HCT116 (cell line): ENCODE measurements around the gene PRDM9. TPM values are rescaled to one million over a fixed set of nuclear protein-coding genes. Genes with fewer than 3 reads are reported as not detected.
"Not testable (repeated sequence)": the region's sequence is repeated elsewhere in the genome, so short reads cannot be mapped to it uniquely, and the experiment has no call there.

Experiments used
- ATAC-seq: fragments of 200-7000 bp; cut with Tn5 transposase; 2 replicates; pipeline ENCODE4 v1.9.1; 2020; ENCODE audit warnings: mild to moderate bottlenecking, moderate library complexity
- BruUV-seq: library from RNA; stranded (reverse); fragments of 400-500 nt; replicated peaks from 2 replicates; lab custom pipeline; 2021; lab: Mats Ljungman, UMichigan
- CTCF ChIA-PET: fragments of 300-600 bp; sonication (Branson Sonifier 250); formaldehyde crosslinking; loops from one replicate; lab custom pipeline; 2021; ENCODE audit warnings: antibody characterized with exemption; lab: Charles Lee
- POLR2A ChIA-PET: fragments of 300-600, 350-600 bp; sonication (Branson Sonifier 250); formaldehyde crosslinking; loops from one replicate; lab custom pipeline; 2021; ENCODE audit warnings: antibody characterized with exemption; lab: Charles Lee
- RAD21 ChIA-PET, 2 experiments: fragments of 300-600 bp; sonication (Branson Sonifier 250); formaldehyde crosslinking; loops; one replicate each; lab custom pipeline; 2023; ENCODE audit warnings: low total read pairs in 2 of 2; ENCODE audit not compliant: uncharacterized antibody in 2 of 2, unreplicated experiment in 2 of 2, low non-redundant PET in 1 of 2; lab: Charles Lee
- DNase-seq: peaks from one replicate; pipeline ENCODE4 v3.0.0-alpha.2; 2010; ENCODE audit warnings: low read depth, low spot score
- H2AFZ ChIP-seq: fragments of 200-600 bp; shearing (Covaris generic), sonication (generic); 2 replicates; pipeline ENCODE4 v1.6.1; 2017; ENCODE audit warnings: low read depth, mixed run types, mixed read lengths, antibody characterized with exemption, low read length; ENCODE audit not compliant: poor library complexity, severe bottlenecking
- H3K27ac ChIP-seq: 2 replicates; pipeline ENCODE4 v1.5.1; 2012; ENCODE audit warnings: low read depth, low read length
- H3K27me3 ChIP-seq: fragments of 200-600 bp; sonication (generic); 2 replicates; pipeline ENCODE4 v1.6.1; 2016; ENCODE audit warnings: mixed run types, low read length, mixed read lengths; ENCODE audit not compliant: insufficient read depth
- H3K36me3 ChIP-seq, 2 experiments: fragments of 200-500 bp in 1 of 2; fragments of 200-600 bp in 1 of 2; sonication (Bioruptor generic) in 1 of 2; sonication (generic) in 1 of 2; 2 replicates each; pipeline versions ENCODE4 v1.5.1 to v1.6.1; 2014 to 2016; ENCODE audit warnings: low read length in 2 of 2, inconsistent platforms in 1 of 2, mixed read lengths in 1 of 2, mixed run types in 1 of 2; ENCODE audit not compliant: insufficient read depth in 2 of 2, control insufficient read depth in 1 of 2
- H3K4me1 ChIP-seq, 2 experiments: fragments of 200-600 bp in 1 of 2; sonication (generic) in 1 of 2; 2 replicates each; pipeline versions ENCODE4 v1.5.1 to v1.6.1; 2012 to 2017; ENCODE audit warnings: low read length in 2 of 2, inconsistent platforms in 1 of 2, mild to moderate bottlenecking in 1 of 2, mixed read lengths in 1 of 2, mixed run types in 1 of 2, moderate library complexity in 1 of 2; ENCODE audit not compliant: insufficient read depth in 2 of 2, control insufficient read depth in 1 of 2
- H3K4me2 ChIP-seq: fragments of 200-600 bp; sonication (generic); 2 replicates; pipeline ENCODE4 v1.6.1; 2017; ENCODE audit warnings: mixed run types, low read length, mixed read lengths
- H3K4me3 ChIP-seq, 2 experiments: fragments of 200-600 bp in 1 of 2; sonication (generic) in 1 of 2; replicated peaks in 1 of 2; 2 replicates each; pipeline ENCODE4 v1.5.1; 2011 to 2016; ENCODE audit warnings: low read length in 2 of 2, control low read depth in 1 of 2, low read depth in 1 of 2, mild to moderate bottlenecking in 1 of 2, mixed read lengths in 1 of 2, mixed run types in 1 of 2
- H3K79me2 ChIP-seq: fragments of 200-600 bp; sonication (generic); 2 replicates; pipeline ENCODE4 v1.6.1; 2017; ENCODE audit warnings: mild to moderate bottlenecking, mixed run types, low read length, moderate library complexity, mixed read lengths; ENCODE audit not compliant: insufficient read depth
- H3K9ac ChIP-seq: fragments of 200-600 bp; sonication (generic); 2 replicates; pipeline ENCODE4 v1.6.1; 2016; ENCODE audit warnings: low read length, mixed read lengths
- H3K9me2 ChIP-seq: fragments of 200-600 bp; sonication (generic), shearing (Covaris generic); 2 replicates; pipeline ENCODE4 v1.6.1; 2017; ENCODE audit warnings: mixed run types, mild to moderate bottlenecking, moderate library complexity; ENCODE audit not compliant: insufficient read depth
- H3K9me3 ChIP-seq, 2 experiments: fragments of 200-500 bp in 1 of 2; fragments of 200-600 bp in 1 of 2; sonication (Bioruptor generic) in 1 of 2; sonication (generic) in 1 of 2; 2 replicates each; pipeline ENCODE4 v1.6.1; 2014 to 2017; ENCODE audit warnings: low read length in 2 of 2, mixed read lengths in 2 of 2, inconsistent platforms in 1 of 2, low read depth in 1 of 2, mild to moderate bottlenecking in 1 of 2, mixed run types in 1 of 2, moderate library complexity in 1 of 2; ENCODE audit not compliant: control insufficient read depth in 1 of 2, insufficient read depth in 1 of 2
- H4K20me1 ChIP-seq: fragments of 200-600 bp; sonication (generic), shearing (Covaris generic); 2 replicates; pipeline ENCODE4 v1.6.1; 2017; ENCODE audit warnings: mixed run types, mild to moderate bottlenecking, moderate library complexity; ENCODE audit not compliant: insufficient read depth
- ATF3 ChIP-seq: IDR thresholded peaks from 2 replicates; pipeline ENCODE4 v1.6.1; 2012
- CBX3 ChIP-seq: IDR thresholded peaks from 2 replicates; pipeline ENCODE4 v1.6.1; 2012; ENCODE audit warnings: low read depth
- CEBPB ChIP-seq: IDR thresholded peaks from 2 replicates; pipeline ENCODE4 v1.6.1; 2012; ENCODE audit warnings: low read depth
- ELF1 ChIP-seq: IDR thresholded peaks from 2 replicates; pipeline ENCODE4 v1.6.1; 2012; ENCODE audit warnings: low read depth, borderline replicate concordance
- EZH2 ChIP-seq: fragments of 200-600 bp; sonication (generic); IDR thresholded peaks from 2 replicates; pipeline ENCODE4 v1.6.1; 2017; ENCODE audit warnings: antibody characterized with exemption, mixed run types
- EZH2phosphoT487 ChIP-seq: fragments of 200-600 bp; IDR thresholded peaks from 2 replicates; pipeline ENCODE4 v1.6.1; 2018; ENCODE audit warnings: antibody characterized with exemption, borderline replicate concordance
- JUND ChIP-seq: IDR thresholded peaks from 2 replicates; pipeline ENCODE4 v1.6.1; 2012
- MAX ChIP-seq: IDR thresholded peaks from 2 replicates; pipeline ENCODE4 v1.6.1; 2012
- SIN3A ChIP-seq: IDR thresholded peaks from 2 replicates; pipeline ENCODE4 v1.6.1; 2012; ENCODE audit warnings: low read depth
- SP1 ChIP-seq: IDR thresholded peaks from 2 replicates; pipeline ENCODE4 v1.6.1; 2012; ENCODE audit warnings: low read depth
- YY1 ChIP-seq: IDR thresholded peaks from 2 replicates; pipeline ENCODE4 v1.6.1; 2011; ENCODE audit warnings: low read length, low read depth, moderate library complexity, mild to moderate bottlenecking; ENCODE audit not compliant: insufficient replicate concordance; ENCODE audit errors: extremely low read depth
- ZBTB33 ChIP-seq: IDR thresholded peaks from 2 replicates; pipeline ENCODE4 v1.6.1; 2011; ENCODE audit warnings: mild to moderate bottlenecking, low read length, moderate library complexity; ENCODE audit not compliant: insufficient replicate concordance; ENCODE audit errors: extremely low read depth
- ZFX ChIP-seq: fragments of 450-650 bp; IDR thresholded peaks from 2 replicates; pipeline ENCODE4 v1.6.1; 2017
- ZNF274 ChIP-seq: fragments of 200-500 bp; sonication (Bioruptor generic); IDR thresholded peaks from 2 replicates; pipeline ENCODE4 v1.6.1; 2014; ENCODE audit warnings: mild to moderate bottlenecking, low read depth, low read length, inconsistent platforms
- intact Hi-C: fragments of 100-400 bp; cut with micrococcal nuclease; formaldehyde crosslinking; loops from 2 replicates; pipeline ENCODE4 v1.10.0; 2022
- total RNA-seq: library from RNA; stranded (reverse); gene quantifications from one replicate; pipeline ENCODE4 v1.2.1, GENCODE V29; 2021; ENCODE audit not compliant: unreplicated experiment

Gene PRDM9
- total RNA-seq, 1 experiment from 2014 or later, result not detected

GRCh38 chr5:23523998-23524397, 16.6 kb downstream of the PRDM9 start:
- ChIA-PET CTCF (no interaction called here), RAD21 (no interaction called here), POLR2A (no interaction called here)
- Histone ChIP-seq H4K20me1 (no peaks in the 10 kb centered on the region), H3K9me3 (peaks cover 5 to 8% of the 10 kb centered on the region in 2 experiments; a peak in 2 of 4 replicates), H3K79me2 (no peaks in the 10 kb centered on the region), H3K4me3 (no peak overlapping the region), H3K36me3 (no peaks in the 10 kb centered on the region), H2AFZ (no peak overlapping the region), H3K4me2 (no peak overlapping the region), H3K27me3 (no peaks in the 10 kb centered on the region), H3K9me2 (no peaks in the 10 kb centered on the region), H3K27ac (no peak overlapping the region), H3K9ac (no peak overlapping the region), H3K4me1 (no peaks in the 10 kb centered on the region)
- intact Hi-C loops, result no loop called here
- ATAC-seq (no peak), DNase-seq (no peak)
- no TSS peak for BruUV-seq
- TF ChIP-seq CBX3 (no peak), SP1 (no peak), YY1 (no peak)

GRCh38 chr5:23525751-23526150, 18.3 kb downstream of the PRDM9 start:
- no peak overlapping the region for H3K9ac ChIP-seq
- H3K4me1 ChIP-seq, result no peaks in the 10 kb centered on the region
- RAD21 ChIA-PET, result no interaction called here
- H3K4me3 ChIP-seq, result no peak overlapping the region
- H4K20me1 ChIP-seq, result no peaks in the 10 kb centered on the region
- no peak overlapping the region for H3K4me2 ChIP-seq
- DNase-seq (no peak), ATAC-seq (no peak)
- H3K27ac ChIP-seq, result no peak overlapping the region
- H3K9me2 ChIP-seq, result no peaks in the 10 kb centered on the region
- POLR2A ChIA-PET, result no interaction called here
- peaks cover 5 to 8% of the 10 kb centered on the region in 2 experiments; a peak in 2 of 4 replicates for H3K9me3 ChIP-seq
- no peaks in the 10 kb centered on the region for H3K27me3 ChIP-seq
- H2AFZ ChIP-seq, result no peak overlapping the region
- BruUV-seq, result no TSS peak
- CTCF ChIA-PET, result no interaction called here
- H3K79me2 ChIP-seq, result no peaks in the 10 kb centered on the region
- intact Hi-C loops, result no loop called here
- H3K36me3 ChIP-seq, result no peaks in the 10 kb centered on the region
- TF ChIP-seq EZH2phosphoT487 (no peak), JUND (no peak), ELF1 (no peak), ZBTB33 (no peak), MAX (no peak), CBX3 (no peak), ATF3 (no peak), ZFX (no peak), CEBPB (no peak), EZH2 (no peak), SIN3A (no peak), ZNF274 (no peak)

- intact Hi-C loops, H3K4me2 ChIP-seq, H2AFZ ChIP-seq, H3K9me3 ChIP-seq, H3K4me1 ChIP-seq, H3K79me2 ChIP-seq, H3K9me2 ChIP-seq, H3K36me3 ChIP-seq, CTCF ChIA-PET, ATAC-seq, RAD21 ChIA-PET, DNase-seq, H4K20me1 ChIP-seq, BruUV-seq, H3K27me3 ChIP-seq, H3K4me3 ChIP-seq, H3K27ac ChIP-seq, H3K9ac ChIP-seq, POLR2A ChIA-PET: not testable (repeated sequence)
Measured at GRCh38 chr5:23526616-23527015, 19.2 kb downstream of the PRDM9 start.
